OCI-LY1 (cell line): ENCODE measurements around the gene DCC.

Source experiments
- H2AFZ ChIP-seq: fragments of 200-600 bp; sonication (generic), shearing (Covaris generic); 2 replicates; pipeline ENCODE4 v1.6.0; 2014; ENCODE audit warnings: antibody characterized with exemption, mild to moderate bottlenecking, low read length
- H3F3A ChIP-seq: fragments of 200-600 bp; sonication (generic), shearing (Covaris generic); 2 replicates; pipeline ENCODE4 v1.6.0; 2014; ENCODE audit warnings: mild to moderate bottlenecking, antibody characterized with exemption, low read length, moderate library complexity; ENCODE audit not compliant: insufficient read depth
- H3K27ac ChIP-seq: fragments of 200-600 bp; sonication (generic); 2 replicates; pipeline ENCODE4 v1.5.1; 2014; ENCODE audit warnings: low read length, mixed run types, mild to moderate bottlenecking, low read depth; ENCODE audit not compliant: poor library complexity, severe bottlenecking
- H3K27me3 ChIP-seq: fragments of 200-600 bp; sonication (generic); 2 replicates; pipeline ENCODE4 v1.6.0; 2014; ENCODE audit warnings: antibody characterized with exemption, mild to moderate bottlenecking, low read length, moderate library complexity; ENCODE audit not compliant: insufficient read depth
- H3K36me3 ChIP-seq: fragments of 200-600 bp; sonication (generic); 2 replicates; pipeline ENCODE4 v1.6.1; 2014; ENCODE audit warnings: mild to moderate bottlenecking, antibody characterized with exemption, low read length, moderate library complexity, mixed read lengths; ENCODE audit not compliant: insufficient read depth
- H3K4me1 ChIP-seq: fragments of 200-600 bp; sonication (generic); 2 replicates; pipeline ENCODE4 v1.5.1; 2014; ENCODE audit warnings: mild to moderate bottlenecking, low read length, moderate library complexity; ENCODE audit not compliant: insufficient read depth, severe bottlenecking
- H3K4me2 ChIP-seq: fragments of 200-600 bp; sonication (generic), shearing (Covaris generic); 2 replicates; pipeline ENCODE4 v1.6.1; 2014; ENCODE audit warnings: low read length
- H3K4me3 ChIP-seq: fragments of 200-600 bp; sonication (generic); 2 replicates; pipeline ENCODE4 v1.5.1; 2014; ENCODE audit warnings: low read length, low read depth, mild to moderate bottlenecking, mixed read lengths; ENCODE audit not compliant: poor library complexity, severe bottlenecking
- H3K79me2 ChIP-seq: fragments of 200-600 bp; shearing (Covaris generic); 2 replicates; pipeline ENCODE4 v1.6.1; 2016; ENCODE audit warnings: mixed run types, low read length, mixed read lengths; ENCODE audit not compliant: insufficient read depth
- H3K9ac ChIP-seq: fragments of 200-600 bp; sonication (generic), shearing (Covaris generic); 2 replicates; pipeline ENCODE4 v1.6.1; 2014; ENCODE audit warnings: mild to moderate bottlenecking, low read length, mixed read lengths
- H3K9me2 ChIP-seq: fragments of 200-600 bp; sonication (generic), shearing (Covaris generic); 2 replicates; pipeline ENCODE4 v1.6.1; 2014; ENCODE audit warnings: low read depth, mild to moderate bottlenecking, low read length, mixed read lengths
- H3K9me3 ChIP-seq: fragments of 200-600 bp; shearing (Covaris generic); 2 replicates; pipeline ENCODE4 v1.6.1; 2014; ENCODE audit warnings: low read length, mixed read lengths
- H4K20me1 ChIP-seq: fragments of 200-600 bp; sonication (generic), shearing (Covaris generic); 2 replicates; pipeline ENCODE4 v1.6.0; 2016; ENCODE audit warnings: mild to moderate bottlenecking, low read length; ENCODE audit not compliant: insufficient read depth
- CTCF ChIP-seq: fragments of 200-600 bp; sonication (generic), shearing (Covaris generic); IDR thresholded peaks from 2 replicates; pipeline ENCODE4 v1.5.1; 2017; ENCODE audit warnings: mild to moderate bottlenecking, antibody characterized with exemption, low read length, moderate library complexity, mixed read lengths
- EZH2 ChIP-seq: fragments of 200-600 bp; sonication (generic), shearing (Covaris generic); IDR thresholded peaks from 2 replicates; pipeline ENCODE4 v1.8.0; 2017; ENCODE audit warnings: borderline replicate concordance, mixed run types, mild to moderate bottlenecking, antibody characterized with exemption, low read length, moderate library complexity, mixed read lengths

The DCC gene

GRCh38 chr18:52499016-52499415, 159.0 kb downstream of the DCC start:
- Histone ChIP-seq H3K27ac (no peak overlapping the region), H3K27me3 (no peaks in the 10 kb centered on the region), H3K79me2 (no peaks in the 10 kb centered on the region), H3K9me3 (no peaks in the 10 kb centered on the region), H3K4me1 (no peaks in the 10 kb centered on the region), H2AFZ (no peak overlapping the region), H3K4me2 (no peak overlapping the region), H4K20me1 (no peaks in the 10 kb centered on the region), H3K36me3 (no peaks in the 10 kb centered on the region), H3K9me2 (no peaks in the 10 kb centered on the region), H3F3A (no peaks in the 10 kb centered on the region), H3K9ac (no peak overlapping the region), H3K4me3 (no peak overlapping the region)
- no peak for TF ChIP-seq EZH2

GRCh38 chr18:52499644-52500043, 159.6 kb downstream of the DCC start:
- H3K9ac ChIP-seq: no peak overlapping the region
- H3K4me3 ChIP-seq: no peak overlapping the region
- H4K20me1 ChIP-seq: no peaks in the 10 kb centered on the region
- no peaks in the 10 kb centered on the region for H3K9me3 ChIP-seq
- no peak overlapping the region for H3K4me2 ChIP-seq
- H3K27ac ChIP-seq: no peak overlapping the region
- no peaks in the 10 kb centered on the region for H3K27me3 ChIP-seq
- H3K4me1 ChIP-seq: no peaks in the 10 kb centered on the region
- no peak overlapping the region for H2AFZ ChIP-seq
- no peak for TF ChIP-seq EZH2
- TF ChIP-seq CTCF: no peak
- no peaks in the 10 kb centered on the region for H3K79me2 ChIP-seq
- H3K36me3 ChIP-seq: no peaks in the 10 kb centered on the region
- no peaks in the 10 kb centered on the region for H3K9me2 ChIP-seq
- H3F3A ChIP-seq: no peaks in the 10 kb centered on the region

DNA sequence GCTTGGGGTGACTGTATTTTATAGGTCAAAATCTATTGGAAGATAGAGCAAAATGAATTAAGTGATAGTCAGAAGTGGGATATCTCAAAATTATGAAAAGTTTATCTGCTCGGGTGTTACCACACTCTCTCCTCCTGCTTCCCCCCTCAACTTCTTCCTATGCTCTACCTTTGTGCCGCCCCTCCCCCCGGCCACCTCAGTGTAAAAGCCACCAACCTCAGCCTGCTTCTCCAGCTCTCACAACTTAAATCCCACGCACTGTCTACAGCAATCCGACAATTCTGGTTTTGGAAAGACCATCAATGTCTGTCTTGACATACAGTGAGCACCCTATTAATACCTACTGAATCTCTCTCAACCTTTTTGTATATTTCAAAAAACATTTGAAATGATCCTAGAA, 164.6 kb downstream of the DCC start:
- H4K20me1 ChIP-seq: no peaks in the 10 kb centered on the region
- TF ChIP-seq EZH2: no peak
- TF ChIP-seq CTCF: no peak
- no peaks in the 10 kb centered on the region for H3K4me1 ChIP-seq
- H3K9me2 ChIP-seq: no peaks in the 10 kb centered on the region
- no peaks in the 10 kb centered on the region for H3F3A ChIP-seq
- no peaks in the 10 kb centered on the region for H3K9me3 ChIP-seq
- no peak overlapping the region for H3K27ac ChIP-seq
- no peak overlapping the region for H3K9ac ChIP-seq
- no peak overlapping the region for H3K4me2 ChIP-seq
- H2AFZ ChIP-seq: no peak overlapping the region
- H3K4me3 ChIP-seq: no peak overlapping the region
- no peaks in the 10 kb centered on the region for H3K36me3 ChIP-seq
- H3K27me3 ChIP-seq: no peaks in the 10 kb centered on the region
- H3K79me2 ChIP-seq: no peaks in the 10 kb centered on the region

- H3K4me1 ChIP-seq: no peaks in the 10 kb centered on the region
- no peaks in the 10 kb centered on the region; the same call in 1 of the 2 replicates for H3F3A ChIP-seq
- H4K20me1 ChIP-seq: no peaks in the 10 kb centered on the region
- no peaks in the 10 kb centered on the region for H3K27me3 ChIP-seq
- no peaks in the 10 kb centered on the region for H3K79me2 ChIP-seq
- no peak for TF ChIP-seq CTCF
- no peak for TF ChIP-seq EZH2
- no peaks in the 10 kb centered on the region for H3K9me2 ChIP-seq
- H2AFZ ChIP-seq: no peak overlapping the region
- no peak overlapping the region for H3K9ac ChIP-seq
- H3K4me2 ChIP-seq: no peak overlapping the region
- no peak overlapping the region for H3K4me3 ChIP-seq
- H3K36me3 ChIP-seq: no peaks in the 10 kb centered on the region
- no peak overlapping the region for H3K27ac ChIP-seq
- no peaks in the 10 kb centered on the region for H3K9me3 ChIP-seq
These were observed 170.1 kb downstream of the DCC start for GRCh38 chr18:52510139-52510538.
